ENCODE data around the gene PTRH1. TPM values are rescaled to one million over a fixed set of nuclear protein-coding genes. Genes with fewer than 3 reads are reported as not detected.
A peak's percentile ranks its signal among the peaks of the same experiment; 100 is the strongest.

PTRH1 gene
- total RNA-seq, 6 experiments from 2014 or later = 4.8 to 21.2 (median 6.8) TPM

- no peaks in the 10 kb centered on the region for H3K9me3 ChIP-seq
- ATAC-seq (no peak), DNase-seq (no peak)
- peaks cover 0 to 5% (median 0%) of the 10 kb centered on the region in 4 donors for H3K4me1 ChIP-seq
- H3K27me3 ChIP-seq = no peaks in the 10 kb centered on the region
- intact Hi-C loops (cut with DNase I) = loop anchor here in 1 of 2 donors (10.0 kb wide), 1 partner anchor 215 kb away; no protein-coding TSS in a partner anchor
- no peak for TF ChIP-seq POLR2A (IDR thresholded peaks at IDR 0.05)
- TF ChIP-seq CTCF (IDR thresholded peaks at IDR 0.05) = no peak
- 72% methylated on average over 6 of the region's 12 CpGs for WGBS (ENCODE audit: insufficient coverage, low coverage, low lambda C conversion rate, missing lambda C conversion rate)
- H3K36me3 ChIP-seq = no peaks in the 10 kb centered on the region
- H3K27ac ChIP-seq = no peak overlapping the region
- no peak overlapping the region for H3K4me3 ChIP-seq
Measured at GRCh38 chr9:127720031-127720864, 4.8 kb upstream of the PTRH1 start.

GRCh38 chr9:127717766-127718165 lies 2.3 kb upstream of the PTRH1 start:
- no peak for ATAC-seq
- DNase-seq = no peak
- 67% methylated on average over 3 of the region's 5 CpGs for WGBS (ENCODE audit: insufficient coverage, low coverage, low lambda C conversion rate, missing lambda C conversion rate)
- intact Hi-C loops (cut with DNase I) = no loop called here
- Histone ChIP-seq H3K4me1 (peaks cover 0 to 5% (median 0%) of the 10 kb centered on the region in 4 donors), H3K36me3 (no peaks in the 10 kb centered on the region), H3K27me3 (no peaks in the 10 kb centered on the region), H3K4me3 (no peak overlapping the region), H3K27ac (no peak overlapping the region), H3K9me3 (no peaks in the 10 kb centered on the region)
- TF ChIP-seq POLR2A (IDR thresholded peaks at IDR 0.05) = no peak
- no peak for TF ChIP-seq CTCF (IDR thresholded peaks at IDR 0.05)

- peak overlapping the region in 1 of 3 donors; percentile 0 for H3K27ac ChIP-seq
- H3K9me3 ChIP-seq = no peaks in the 10 kb centered on the region
- H3K4me3 ChIP-seq = no peak overlapping the region
- TF ChIP-seq POLR2A (IDR thresholded peaks at IDR 0.05) (no peak), CTCF (IDR thresholded peaks at IDR 0.05) (no peak)
- no CpG with 5 or more reads among the region's 9 CpGs for WGBS (ENCODE audit: insufficient coverage, low coverage, low lambda C conversion rate, missing lambda C conversion rate)
- no peak for ATAC-seq
- peak in 1 of 3 donors; percentile 40 for DNase-seq
- no peaks in the 10 kb centered on the region for H3K27me3 ChIP-seq
- peaks cover 0 to 5% (median 0%) of the 10 kb centered on the region in 4 donors for H3K4me1 ChIP-seq
- intact Hi-C loops (cut with DNase I) = no loop called here
- no peaks in the 10 kb centered on the region for H3K36me3 ChIP-seq
Measured at GRCh38 chr9:127716412-127716811, 949 bp upstream of the PTRH1 start.

GRCh38 chr9:127714951-127715469 lies 453 bp downstream of the PTRH1 start:
- Histone ChIP-seq H3K4me3 (peak overlapping the region; percentile 60 to 88 (median 64)), H3K4me1 (peaks cover 0 to 5% (median 0%) of the 10 kb centered on the region in 4 donors), H3K9me3 (no peaks in the 10 kb centered on the region), H3K27me3 (no peaks in the 10 kb centered on the region), H3K36me3 (no peaks in the 10 kb centered on the region), H3K27ac (peak overlapping the region in 1 of 3 donors; percentile 33)
- TF ChIP-seq POLR2A (IDR thresholded peaks at IDR 0.05) (no peak), CTCF (IDR thresholded peaks at IDR 0.05) (no peak)
- DNase-seq (peak in 1 of 3 donors; percentile 53), ATAC-seq (peak; percentile 9 to 34 (median 30))
- intact Hi-C loops (cut with DNase I) = no loop called here
- WGBS (ENCODE audit: insufficient coverage, low coverage, low lambda C conversion rate, missing lambda C conversion rate) = 0% methylated on average over 5 of the region's 44 CpGs
